ENCODE data around the gene SIGLEC8. TPM values are rescaled to one million over a fixed set of nuclear protein-coding genes. Genes with fewer than 3 reads are reported as not detected.

The SIGLEC8 gene
- total RNA-seq, 2 donors from 2014 or later = 0.08 to 0.26 TPM

DNA sequence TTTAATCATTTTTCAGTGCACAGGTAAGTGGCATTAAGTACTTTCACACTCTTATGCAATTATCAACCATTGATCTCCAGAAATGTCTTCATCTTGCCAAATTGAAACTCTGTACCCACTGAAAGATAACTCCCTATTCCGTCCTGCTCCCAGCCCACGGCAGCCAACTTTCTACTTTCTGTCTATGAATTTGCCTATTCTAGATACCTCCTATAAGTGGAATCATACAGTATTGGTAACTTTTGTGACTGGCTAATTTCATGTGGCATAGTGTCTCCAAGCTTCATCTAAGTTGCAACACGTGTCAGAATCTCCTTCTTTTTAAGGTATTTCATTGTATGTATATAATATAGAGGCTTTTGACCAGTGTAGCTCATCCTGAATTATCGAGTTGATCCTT is 14.4 kb upstream of the SIGLEC8 start:
- H3K27me3 ChIP-seq = no peaks in the 10 kb centered on the region
- H3K4me3 ChIP-seq = no peak overlapping the region
- DNase-seq (ENCODE audit: low spot score) = no peak
- H3K27ac ChIP-seq = no peak overlapping the region
- H3K9me3 ChIP-seq = no peaks in the 10 kb centered on the region
- H3K36me3 ChIP-seq = no peaks in the 10 kb centered on the region
- no peaks in the 10 kb centered on the region for H3K4me1 ChIP-seq
- TF ChIP-seq, protein P1, sequence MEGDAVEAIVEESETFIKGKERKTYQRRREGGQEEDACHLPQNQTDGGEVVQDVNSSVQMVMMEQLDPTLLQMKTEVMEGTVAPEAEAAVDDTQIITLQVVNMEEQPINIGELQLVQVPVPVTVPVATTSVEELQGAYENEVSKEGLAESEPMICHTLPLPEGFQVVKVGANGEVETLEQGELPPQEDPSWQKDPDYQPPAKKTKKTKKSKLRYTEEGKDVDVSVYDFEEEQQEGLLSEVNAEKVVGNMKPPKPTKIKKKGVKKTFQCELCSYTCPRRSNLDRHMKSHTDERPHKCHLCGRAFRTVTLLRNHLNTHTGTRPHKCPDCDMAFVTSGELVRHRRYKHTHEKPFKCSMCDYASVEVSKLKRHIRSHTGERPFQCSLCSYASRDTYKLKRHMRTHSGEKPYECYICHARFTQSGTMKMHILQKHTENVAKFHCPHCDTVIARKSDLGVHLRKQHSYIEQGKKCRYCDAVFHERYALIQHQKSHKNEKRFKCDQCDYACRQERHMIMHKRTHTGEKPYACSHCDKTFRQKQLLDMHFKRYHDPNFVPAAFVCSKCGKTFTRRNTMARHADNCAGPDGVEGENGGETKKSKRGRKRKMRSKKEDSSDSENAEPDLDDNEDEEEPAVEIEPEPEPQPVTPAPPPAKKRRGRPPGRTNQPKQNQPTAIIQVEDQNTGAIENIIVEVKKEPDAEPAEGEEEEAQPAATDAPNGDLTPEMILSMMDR (IDR thresholded peaks at IDR 0.05) = no peak

GRCh38 chr19:51471527-51471926 is 13.3 kb upstream of the SIGLEC8 start:
- no peaks in the 10 kb centered on the region for H3K9me3 ChIP-seq
- no peaks in the 10 kb centered on the region for H3K36me3 ChIP-seq
- no peak overlapping the region for H3K27ac ChIP-seq
- no peaks in the 10 kb centered on the region for H3K4me1 ChIP-seq
- no peak for DNase-seq (ENCODE audit: low spot score)
- no peak overlapping the region for H3K4me3 ChIP-seq
- no peaks in the 10 kb centered on the region for H3K27me3 ChIP-seq
- TF ChIP-seq, protein P1 (IDR thresholded peaks at IDR 0.05) = no peak

- DNase-seq (ENCODE audit: low spot score) = no peak
- Histone ChIP-seq H3K9me3 (no peaks in the 10 kb centered on the region), H3K4me3 (no peak overlapping the region), H3K27ac (no peak overlapping the region), H3K36me3 (no peaks in the 10 kb centered on the region), H3K27me3 (no peaks in the 10 kb centered on the region), H3K4me1 (no peaks in the 10 kb centered on the region)
- TF ChIP-seq, protein P1 (IDR thresholded peaks at IDR 0.05) = no peak
Measured at GRCh38 chr19:51470966-51471365, 12.7 kb upstream of the SIGLEC8 start.

- TF ChIP-seq, protein P1 (IDR thresholded peaks at IDR 0.05) = no peak
- Histone ChIP-seq H3K27me3 (no peaks in the 10 kb centered on the region), H3K27ac (no peak overlapping the region)
Measured at GRCh38 chr19:51469629-51470028, 11.4 kb upstream of the SIGLEC8 start.

DNA sequence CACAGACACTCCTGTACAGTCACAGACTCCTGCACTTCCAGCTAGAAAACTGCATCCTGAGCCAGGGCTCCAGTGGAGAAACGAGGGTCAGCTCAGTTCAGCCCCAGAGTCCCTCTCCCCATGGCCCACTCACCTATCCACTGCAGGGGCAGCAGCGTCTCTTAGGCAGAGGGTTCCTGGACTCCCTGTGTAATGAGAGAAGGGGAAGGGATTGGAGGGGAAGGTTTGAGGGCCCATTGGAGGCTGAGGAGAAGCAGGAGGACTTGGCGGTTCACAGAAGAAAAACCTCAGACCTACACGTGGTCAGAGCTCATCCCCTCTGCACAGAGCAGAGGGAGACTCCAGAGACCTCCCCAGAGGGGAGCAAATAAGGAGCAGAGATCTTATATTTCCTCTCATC is 10.9 kb upstream of the SIGLEC8 start:
- no peaks in the 10 kb centered on the region for H3K27me3 ChIP-seq
- TF ChIP-seq, protein P1 (IDR thresholded peaks at IDR 0.05) = no peak
- H3K4me1 ChIP-seq = no peaks in the 10 kb centered on the region
- no peak overlapping the region for H3K4me3 ChIP-seq
- H3K36me3 ChIP-seq = no peaks in the 10 kb centered on the region
- DNase-seq (ENCODE audit: low spot score) = no peak
- no peak overlapping the region for H3K27ac ChIP-seq
- no peaks in the 10 kb centered on the region for H3K9me3 ChIP-seq

More at GRCh38 chr19:51469629-51470028, 11.4 kb upstream of the SIGLEC8 start:
- H3K4me1 ChIP-seq = no peaks in the 10 kb centered on the region
- no peak overlapping the region for H3K4me3 ChIP-seq
- no peak for DNase-seq (ENCODE audit: low spot score)
- H3K9me3 ChIP-seq = no peaks in the 10 kb centered on the region
- no peaks in the 10 kb centered on the region for H3K36me3 ChIP-seq

- Histone ChIP-seq H3K36me3 (no peaks in the 10 kb centered on the region), H3K27ac (no peak overlapping the region), H3K4me3 (no peak overlapping the region), H3K27me3 (no peaks in the 10 kb centered on the region), H3K9me3 (no peaks in the 10 kb centered on the region), H3K4me1 (no peaks in the 10 kb centered on the region)
- DNase-seq (ENCODE audit: low spot score) = no peak
- TF ChIP-seq, protein P1 (IDR thresholded peaks at IDR 0.05) = no peak
Measured at GRCh38 chr19:51468545-51468920, 10.3 kb upstream of the SIGLEC8 start.

Measured in right atrium auricular region (tissue), 2 donors.